ENCODE data around the gene XPNPEP2.

DNA sequence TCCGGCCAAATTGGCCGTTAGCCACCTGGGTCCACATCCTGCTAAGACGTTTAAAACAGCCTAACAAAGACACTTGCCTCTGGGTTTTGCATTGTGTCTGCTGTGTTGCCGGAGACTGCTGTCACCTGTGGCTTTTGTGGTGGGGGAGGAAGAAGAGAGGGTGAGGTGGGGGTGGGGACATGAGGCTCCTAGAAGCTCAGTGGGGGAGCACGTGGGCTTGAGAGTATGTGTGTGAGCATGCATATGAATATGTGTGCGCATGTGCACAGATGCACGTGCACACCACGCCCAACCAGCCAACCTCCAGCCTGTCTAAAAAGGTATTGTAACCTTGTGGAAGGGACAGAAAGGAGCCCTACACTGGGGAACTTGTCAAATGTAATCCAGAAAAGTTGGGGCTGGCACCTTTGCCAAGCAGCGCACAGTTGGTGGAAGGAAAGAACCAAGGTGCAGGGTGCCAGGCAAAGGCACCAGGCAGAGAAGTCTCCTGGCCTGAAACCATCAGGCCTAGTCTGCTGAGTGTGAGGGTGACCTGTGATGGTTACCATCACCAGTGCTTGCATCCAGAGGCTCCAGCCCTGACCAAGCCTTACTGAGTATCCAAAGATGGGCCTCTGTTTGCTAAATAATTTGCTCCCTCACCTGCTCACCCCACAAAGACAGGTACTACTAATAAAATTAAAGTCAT, 30.8 kb downstream of the XPNPEP2 start:
- TF ChIP-seq CTCF (IDR thresholded peaks at IDR 0.05; ENCODE audit: insufficient read depth, low read depth, low read length), result no peak
- no peak for TF ChIP-seq EZH2 (IDR thresholded peaks at IDR 0.05; ENCODE audit: insufficient read depth, low read length)
